Fibroblast of skin of left quadriceps (primary cell): ENCODE results near the gene UQCRHL.
"Not testable (repeated sequence)": the region's sequence is repeated elsewhere in the genome, so short reads cannot be mapped to it uniquely, and the experiment has no call there.

ENCODE experiments used
- DNase-seq, 2 experiments: peaks; one replicate each; pipeline ENCODE4 v3.0.0-alpha.2; 2013; ENCODE audit warnings: low read depth in 2 of 2

UQCRHL gene

DNA sequence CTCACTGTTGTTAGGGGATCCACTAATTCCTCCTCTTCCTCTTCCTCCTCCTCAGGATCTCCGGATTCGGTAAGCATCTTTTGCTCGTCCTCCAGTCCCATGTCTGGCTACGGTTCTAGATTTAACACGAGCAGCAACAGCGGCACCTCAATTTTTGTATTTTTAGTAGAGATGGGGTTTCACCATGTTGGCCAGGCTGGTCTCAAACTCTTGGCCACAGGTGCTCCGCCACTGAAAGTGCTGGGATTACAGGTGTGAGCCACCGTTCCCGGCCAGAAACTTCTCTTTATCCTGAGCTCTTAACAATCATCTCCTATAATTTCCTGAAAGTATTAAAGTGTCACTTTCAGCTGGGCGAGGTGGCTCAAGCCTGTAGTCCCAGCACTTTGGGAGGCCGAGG, at the start of gene UQCRHL:
Gene UQCRHL, minus strand, starts transcription at position 101 of the 400 bp plus-strand sequence. Its CDS starts 0 bp downstream, at position 101.
- not testable (repeated sequence) for DNase-seq

DNA sequence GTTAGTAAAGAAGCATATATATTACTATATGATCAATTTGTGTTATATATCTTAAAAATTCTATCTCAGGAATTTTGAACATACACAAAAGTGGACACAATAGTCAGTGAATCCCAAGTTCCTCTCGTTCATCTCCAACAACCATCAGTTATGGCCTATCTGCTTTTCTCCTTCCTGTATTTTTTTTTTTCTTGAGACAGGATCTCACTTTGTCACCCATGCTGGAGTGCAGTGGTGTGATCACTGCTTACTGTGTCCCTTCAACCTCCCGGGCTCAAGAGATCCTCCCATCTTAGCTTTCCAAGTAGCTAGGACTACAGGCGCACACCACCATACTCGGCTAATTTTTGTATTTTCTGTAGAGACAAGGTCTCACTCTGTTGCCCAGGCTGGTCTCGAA, 49.4 kb upstream of the UQCRHL start:
- DNase-seq, result no peak

DNA sequence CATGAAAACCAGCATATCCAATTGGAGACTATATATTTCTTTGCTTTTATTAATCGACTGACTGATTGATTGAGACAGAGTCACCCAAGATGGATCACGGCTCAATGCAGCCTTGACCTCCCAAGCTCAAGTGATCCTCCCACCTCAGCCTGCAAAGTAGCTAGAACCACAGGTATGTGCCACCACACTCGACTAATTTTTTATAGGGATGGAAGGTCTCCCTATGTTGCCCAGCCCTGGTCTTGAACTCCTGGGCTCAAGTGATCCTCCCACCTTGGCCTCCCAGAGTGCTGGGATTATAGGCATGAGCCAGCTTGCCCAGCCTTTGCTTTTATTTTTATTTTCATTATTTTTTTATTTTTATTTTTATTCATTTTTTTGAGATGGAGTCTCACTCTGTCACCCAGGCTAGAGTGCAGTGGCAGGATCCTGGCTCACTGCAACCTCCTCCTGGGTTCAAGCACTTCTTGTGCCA, 45.4 kb upstream of the UQCRHL start:
- DNase-seq, result no peak

DNA sequence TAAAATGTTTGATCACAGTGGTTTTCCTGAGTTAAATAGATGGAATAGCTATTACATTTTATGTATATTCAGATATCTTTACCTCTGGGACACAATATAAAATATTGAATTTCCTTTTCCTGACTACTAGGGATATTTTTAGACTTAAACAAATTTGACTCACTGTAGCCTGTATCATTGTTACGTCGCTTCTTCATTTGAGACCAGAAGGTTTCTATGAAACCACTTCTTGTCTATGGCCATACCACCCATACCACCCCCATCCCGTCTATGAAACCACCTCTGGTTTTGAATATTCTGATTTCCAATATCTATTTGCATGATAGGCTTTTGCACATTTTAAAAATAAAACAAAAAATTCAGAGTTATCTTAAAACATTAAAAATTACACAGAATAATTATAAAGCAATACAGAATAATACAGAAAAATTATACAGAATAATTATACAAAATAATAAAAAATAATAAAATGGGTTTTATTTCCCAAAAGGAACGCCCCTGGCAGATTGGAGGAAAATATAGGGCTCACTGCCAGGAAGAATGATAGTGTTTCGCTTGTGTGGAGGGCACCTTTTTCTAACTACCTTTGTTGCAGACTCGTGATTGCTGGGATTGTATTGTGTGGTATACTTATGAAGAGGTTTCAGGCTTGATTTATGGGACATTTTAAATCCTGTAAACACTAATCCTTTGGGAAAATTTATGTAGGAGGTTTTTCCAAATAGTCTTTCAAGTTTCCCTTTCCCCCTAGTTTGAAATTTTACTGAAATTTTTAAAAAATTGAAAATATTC, 44.8 kb upstream of the UQCRHL start:
- DNase-seq, result no peak

DNA sequence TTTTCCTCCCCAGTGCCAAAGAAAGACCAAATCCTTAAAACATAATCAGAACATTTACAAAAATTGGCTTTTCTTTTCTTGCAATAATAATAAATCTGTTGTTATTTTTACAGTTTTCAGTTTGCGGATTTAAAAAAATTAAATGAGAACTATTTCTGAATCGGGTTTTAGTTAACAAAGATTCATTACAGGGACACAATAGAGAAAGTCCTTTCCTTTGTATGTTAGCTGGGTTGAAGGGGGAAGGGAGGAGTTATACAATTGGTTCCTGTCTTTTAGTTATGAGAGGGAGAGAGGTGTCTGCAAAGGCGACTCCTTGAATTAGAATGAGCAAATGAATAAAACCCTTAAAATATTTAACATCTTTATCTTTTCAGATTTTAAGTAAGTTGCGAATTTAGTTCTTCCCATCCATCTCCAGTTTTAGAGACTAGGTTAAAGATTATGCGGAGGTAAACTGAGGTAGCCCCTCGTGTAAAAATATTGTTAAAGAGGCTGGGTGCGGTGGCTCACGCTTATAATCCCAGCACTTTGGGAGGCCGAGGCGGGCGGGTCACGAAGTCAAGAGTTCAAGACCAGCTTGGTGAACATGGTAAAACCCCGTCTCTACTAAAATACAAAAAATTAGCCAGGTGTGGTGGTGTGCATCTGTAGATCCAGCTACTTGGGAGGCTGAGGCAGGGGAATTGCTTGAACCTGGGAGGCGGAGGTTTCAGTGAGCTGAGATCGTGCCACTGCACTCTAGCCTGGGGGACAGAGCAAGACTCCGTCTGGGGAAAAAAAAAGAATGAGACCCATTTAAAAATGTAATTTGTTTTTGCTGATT, 44.0 kb upstream of the UQCRHL start:
- no peak for DNase-seq

DNA sequence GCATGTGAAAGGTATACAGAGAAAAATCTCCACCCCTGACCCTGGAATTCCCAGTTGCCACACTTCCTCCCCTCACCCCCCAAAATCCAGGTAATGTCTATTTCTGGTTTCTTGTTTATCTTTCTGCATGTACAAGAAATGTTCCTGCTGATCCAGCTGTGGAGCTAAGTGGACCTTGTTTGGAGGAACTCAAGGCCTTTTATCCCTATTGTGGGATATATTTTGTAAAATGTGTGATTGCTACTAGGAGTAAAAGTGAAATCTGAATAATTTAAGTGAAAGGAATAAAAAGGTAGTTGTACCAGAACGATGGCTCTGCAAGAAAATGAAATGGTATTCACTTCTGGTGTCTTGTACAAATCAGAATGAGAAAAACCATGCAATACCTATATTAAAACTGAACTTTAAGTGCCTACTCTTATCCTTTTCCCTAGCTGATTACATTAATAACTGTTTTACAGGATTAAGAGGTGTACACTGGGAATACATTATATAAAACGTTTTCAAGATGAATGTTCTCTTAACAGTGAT, 43.1 kb upstream of the UQCRHL start:
- DNase-seq, result no peak

DNA sequence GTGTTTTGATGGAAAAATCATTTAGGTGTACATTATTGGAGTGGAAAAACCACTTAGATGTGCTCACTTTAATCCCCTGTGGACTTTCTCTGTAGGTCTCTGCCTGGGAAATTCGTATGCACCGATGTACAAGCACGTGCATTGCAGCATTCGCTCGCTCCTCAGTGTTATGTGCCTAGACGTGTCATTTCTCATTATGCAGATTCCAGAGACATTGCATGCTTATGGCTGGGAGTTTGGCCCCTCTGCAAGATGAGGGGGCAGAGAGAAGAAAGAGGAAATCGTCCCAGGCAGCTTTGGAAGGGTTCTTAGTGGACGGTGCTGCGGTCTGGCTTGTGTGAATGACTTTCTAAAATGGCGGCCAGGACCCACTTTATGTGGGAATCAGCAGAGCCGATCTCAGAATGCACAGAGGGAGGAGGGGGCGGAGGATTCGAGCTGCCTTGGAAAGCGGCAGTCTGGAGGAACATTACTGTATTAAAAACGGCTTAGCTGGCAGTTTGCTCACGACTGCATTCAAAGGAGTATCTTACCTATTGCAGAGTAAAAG, 42.4 kb upstream of the UQCRHL start:
- no peak for DNase-seq

DNA sequence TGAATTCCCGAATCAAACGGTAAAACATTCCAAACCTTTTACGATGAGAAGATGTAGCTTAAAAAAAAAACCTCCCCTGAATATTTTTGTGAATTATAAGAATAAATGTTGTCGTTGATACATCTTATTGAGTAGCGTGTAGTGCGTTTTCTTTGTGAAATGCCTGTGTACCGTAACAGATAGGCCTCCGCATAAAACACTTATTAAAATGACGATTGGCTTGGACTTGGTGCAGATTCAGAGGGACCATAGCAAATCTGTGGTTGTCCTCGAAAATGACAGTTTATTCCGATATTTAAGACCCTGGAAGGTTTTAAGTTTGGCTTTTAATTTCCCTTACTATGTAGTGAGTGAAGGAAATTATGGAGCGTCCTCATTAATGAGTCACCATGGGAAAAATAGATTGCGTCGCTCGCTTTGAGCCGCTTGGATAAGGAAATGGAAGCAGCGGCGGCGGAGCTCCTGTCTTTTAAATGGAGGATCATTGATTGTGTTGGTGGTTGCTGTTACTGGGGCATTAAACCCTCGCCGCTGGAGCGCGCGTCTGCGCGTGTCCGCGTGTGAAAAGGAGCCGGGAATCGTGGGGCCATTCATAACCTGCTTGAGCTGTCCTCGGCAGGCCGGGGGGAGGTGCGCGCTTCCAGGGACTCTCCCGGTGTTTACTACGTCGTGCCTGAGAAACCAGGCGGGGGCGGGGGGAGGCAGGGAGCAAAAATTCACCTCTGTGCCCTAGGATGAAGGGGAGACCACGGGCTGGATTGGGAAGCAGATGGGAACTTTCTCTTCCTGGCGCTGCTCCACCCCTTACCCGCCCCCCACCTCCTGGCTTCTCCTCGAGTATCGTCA, 41.7 kb upstream of the UQCRHL start:
- peak; percentile 67 to 70 for DNase-seq

DNA sequence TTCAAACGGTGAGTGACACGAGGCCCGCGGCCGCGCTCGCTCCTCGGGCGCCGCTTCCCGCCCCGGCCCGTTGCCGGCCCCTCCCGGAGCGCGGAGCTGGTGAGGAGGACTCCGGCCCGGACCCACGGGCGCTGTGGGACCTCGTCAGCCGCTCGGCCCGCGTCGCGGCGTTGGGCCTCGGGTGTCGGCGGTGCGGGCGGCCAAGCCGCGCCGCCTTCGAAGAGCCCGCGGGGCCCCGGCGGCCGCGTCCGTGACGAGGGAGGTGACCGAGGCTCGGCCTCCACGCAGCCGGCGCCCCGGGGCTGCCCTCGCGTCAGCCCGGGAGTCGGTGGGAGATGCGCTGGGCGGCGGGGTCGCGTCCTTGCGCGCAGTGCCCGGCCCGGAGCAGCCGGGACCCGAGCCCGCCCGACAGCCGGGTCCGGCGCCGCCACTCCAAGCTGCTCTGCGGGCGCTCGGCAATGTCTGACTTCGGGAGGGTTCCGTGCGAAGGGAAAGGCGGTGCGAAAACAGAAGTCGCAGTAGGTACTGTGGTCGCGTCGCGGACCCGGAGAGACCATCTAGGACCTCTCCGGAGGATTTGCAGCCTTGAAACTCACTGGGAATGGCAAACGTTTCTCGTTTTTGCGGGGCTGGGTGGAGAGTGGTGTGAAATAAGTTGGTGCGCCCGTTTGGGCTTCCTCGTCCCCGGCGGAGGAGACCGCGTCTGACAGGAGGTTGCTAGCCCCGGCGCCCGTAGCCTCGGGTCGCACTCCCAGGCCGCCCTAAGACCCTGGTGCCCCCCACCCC, 40.9 kb upstream of the UQCRHL start:
- DNase-seq, result no peak

DNA sequence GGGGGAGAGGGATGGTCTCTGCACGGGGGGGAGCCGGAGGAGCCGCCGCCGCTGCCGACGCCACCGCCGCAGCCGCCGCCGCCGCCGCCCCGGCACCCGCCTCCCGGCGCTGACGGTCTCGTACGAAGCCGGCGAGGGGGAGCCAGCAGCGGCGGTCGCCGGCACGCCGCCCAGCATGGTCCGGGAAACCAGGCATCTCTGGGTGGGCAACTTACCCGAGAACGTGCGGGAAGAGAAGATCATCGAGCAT, 40.4 kb upstream of the UQCRHL start:
- DNase-seq, result no peak

DNA sequence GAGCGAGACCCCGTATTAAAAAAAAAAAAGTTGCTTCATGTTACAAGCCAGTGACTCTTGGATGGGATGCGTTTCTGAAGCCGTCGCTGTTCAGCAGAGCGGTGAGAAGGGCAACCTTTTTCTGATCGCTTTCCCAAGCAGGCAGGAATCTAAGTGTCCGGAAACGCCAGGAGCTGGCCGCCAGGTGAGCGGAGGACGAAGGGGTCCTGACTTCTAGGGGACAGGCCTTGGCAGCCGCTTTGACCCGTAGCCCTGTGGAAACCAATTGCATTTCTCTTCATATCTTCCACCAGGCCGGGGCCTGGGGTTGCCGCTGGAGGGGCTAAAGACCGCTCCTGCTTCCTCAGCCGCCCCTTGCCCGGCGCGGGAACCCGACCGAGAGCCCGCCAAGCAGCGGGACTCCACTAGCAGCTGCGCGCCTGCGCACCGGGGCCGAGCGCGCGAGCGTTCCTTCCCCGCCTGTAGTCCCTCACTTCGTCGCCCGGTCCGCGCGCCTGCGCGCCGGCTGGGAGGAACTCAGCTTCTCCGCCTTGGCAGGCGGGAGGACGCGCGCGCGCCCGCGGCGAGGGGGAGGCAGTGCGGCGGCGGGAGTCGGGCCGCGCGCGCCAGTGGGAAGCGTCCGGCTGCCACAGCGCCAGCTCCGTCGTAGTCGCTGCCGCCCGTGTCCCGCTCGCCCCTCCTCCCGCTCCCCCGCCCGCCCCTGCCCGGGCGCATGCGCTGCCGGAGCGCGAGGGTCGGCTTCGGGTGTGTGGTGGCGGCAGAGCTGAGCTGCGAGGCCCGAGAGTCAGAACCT, 39.8 kb upstream of the UQCRHL start, which contains the start of gene SPEN:
Gene SPEN, plus strand, starts transcription at position 608 of the 793 bp plus-strand sequence. CDS start 361 bp downstream, outside the sequence.
- DNase-seq, result peak; percentile 97

DNA sequence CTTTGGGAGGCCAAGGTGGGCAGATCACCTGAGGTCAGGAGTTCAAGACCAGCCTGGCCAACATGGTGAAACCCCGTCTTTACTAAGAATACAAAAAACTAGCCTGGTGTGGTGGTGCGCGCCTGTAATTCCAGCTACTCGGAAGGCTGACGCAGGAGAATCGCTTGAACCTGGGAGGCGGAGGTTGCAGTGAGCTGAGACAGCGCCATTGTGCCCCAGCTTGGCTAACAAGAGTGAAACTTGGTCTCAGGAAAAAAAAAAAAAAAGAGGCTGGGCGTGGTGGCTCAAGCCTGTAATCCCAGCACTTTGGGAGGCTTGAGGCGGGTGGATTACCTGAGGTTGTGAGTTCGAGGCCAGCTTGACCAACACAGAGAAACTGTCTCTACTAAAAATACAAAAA, 38.6 kb upstream of the UQCRHL start:
- not testable (repeated sequence) for DNase-seq

DNA sequence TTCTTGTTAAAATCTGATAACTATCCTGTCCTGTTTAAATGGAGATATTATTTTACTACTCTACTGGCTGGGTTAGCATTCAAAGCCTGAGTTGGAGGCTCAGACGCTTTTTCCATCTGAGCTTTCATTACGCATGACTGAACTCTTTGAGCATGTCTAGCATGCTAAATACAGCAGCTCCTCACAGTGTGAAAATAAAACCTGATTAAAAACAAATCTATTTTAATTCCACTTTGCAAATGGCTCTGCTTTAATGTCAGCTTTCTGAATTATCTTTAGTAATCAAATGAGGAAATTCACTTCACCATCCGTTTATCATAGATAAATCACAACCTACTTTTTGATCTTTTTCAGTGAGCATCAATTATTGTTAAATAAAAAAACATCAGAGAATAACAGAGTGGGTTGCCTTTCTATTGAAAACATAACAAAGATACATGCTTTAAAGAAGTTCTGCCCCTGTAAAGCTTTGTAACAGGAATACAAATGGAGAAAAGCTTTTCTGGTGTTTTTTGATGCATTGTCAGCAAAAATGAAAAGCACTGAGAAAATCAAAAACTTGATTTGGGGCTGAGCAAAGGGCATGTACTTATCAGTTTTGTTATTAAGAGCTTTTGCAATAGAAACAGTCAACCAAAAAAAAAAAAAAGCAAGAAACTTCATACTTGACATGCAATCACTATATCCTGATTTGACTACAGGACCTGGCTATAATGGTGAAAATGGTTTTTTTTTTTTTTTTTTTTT, 36.5 kb upstream of the UQCRHL start:
- DNase-seq, result no peak

DNA sequence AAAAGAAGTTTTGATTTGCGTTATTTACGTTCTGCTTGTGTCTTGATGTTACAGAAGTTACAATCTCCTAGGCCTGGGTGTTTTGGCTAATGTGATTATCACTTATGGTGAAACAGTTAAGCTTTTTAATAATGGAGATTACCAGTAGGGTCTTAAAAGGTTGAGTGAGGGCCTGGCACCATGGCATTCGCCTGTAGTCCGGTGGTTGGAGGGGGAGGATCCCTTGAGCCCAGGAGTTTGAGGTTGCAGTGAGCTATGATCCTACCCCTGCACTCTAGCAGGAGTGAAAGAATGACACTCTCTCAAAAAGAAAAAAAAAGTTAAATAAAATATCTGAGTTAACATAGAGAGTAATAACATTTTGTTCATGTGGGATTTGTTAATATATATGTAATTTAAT, 31.3 kb upstream of the UQCRHL start:
- no peak for DNase-seq

DNA sequence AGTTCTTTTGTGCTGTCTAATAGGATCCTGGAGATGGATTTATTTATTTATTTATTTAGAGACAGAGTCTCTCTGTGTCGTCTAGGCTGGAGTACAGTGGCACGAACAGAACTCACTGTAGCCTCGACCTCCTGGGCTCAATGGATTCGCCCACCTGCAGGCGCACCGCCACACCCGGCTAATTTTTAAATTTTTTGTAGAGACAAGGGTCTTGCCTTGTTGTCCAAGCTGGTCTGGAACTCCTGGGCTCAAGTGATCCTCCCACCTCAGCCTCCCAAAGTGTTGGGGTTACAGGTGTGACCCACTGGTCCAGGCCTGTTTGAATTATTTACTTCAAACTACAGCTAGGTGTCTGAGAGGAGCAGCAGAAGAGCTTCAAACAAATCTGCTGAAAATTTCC, 30.5 kb upstream of the UQCRHL start:
- no peak for DNase-seq

DNA sequence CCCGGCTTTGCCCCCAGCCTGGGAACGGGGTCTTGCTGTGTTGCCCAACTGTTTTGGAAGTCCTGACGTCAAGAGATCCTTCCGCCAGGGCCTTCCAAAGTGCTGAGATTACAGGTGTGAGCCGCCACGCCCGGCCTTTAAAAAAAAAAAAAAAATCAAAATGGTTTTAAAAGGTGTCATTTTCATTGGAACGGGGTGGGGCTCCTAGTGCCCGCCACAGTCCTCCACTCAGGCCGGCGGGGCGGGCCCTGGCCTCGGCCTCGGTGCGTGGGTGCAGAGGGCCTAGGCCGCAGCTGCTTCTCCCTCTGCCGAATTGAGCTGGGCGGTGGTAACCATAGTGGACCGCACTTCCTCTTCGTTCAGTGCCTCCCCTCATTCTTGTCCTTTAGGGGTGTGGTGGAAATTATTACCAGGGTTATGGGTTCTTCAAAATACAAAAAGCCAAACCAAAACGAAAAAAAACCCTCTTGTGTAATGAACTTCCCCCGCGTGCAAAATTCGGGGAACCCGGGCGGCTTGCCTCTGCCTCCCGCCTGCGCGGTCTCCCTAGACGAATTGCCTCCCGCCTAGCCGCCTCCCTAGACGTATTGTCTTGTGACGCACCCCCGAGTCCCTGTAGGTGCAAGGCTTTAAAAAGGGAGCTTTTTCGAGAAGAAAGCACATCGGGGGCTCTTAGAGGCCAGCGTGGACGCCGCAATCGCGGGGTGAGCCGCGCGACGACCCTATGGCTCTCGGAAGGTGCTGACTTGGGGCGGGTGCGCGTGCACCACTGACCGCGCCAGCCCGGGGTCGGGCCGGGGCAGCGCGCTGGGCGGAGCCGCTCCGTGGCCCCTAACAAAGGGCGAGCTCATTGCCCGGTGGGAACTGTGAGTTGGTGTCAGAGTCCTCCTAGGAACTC, 29.6 kb upstream of the UQCRHL start:
- DNase-seq, result no peak

DNA sequence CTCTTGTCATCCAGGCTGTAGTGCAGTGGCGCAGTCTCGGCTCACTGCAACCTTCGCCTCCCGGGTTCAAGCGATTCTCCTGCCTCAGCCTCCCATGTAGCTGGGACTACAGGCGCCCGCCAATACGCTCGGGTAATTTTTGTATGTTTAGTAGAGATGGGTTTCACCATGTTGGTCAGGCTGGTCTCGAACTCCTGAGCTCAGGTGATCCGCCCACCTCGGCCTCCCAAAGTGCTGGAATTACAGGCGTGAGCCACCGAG, 29.0 kb upstream of the UQCRHL start:
- not testable (repeated sequence) for DNase-seq

DNA sequence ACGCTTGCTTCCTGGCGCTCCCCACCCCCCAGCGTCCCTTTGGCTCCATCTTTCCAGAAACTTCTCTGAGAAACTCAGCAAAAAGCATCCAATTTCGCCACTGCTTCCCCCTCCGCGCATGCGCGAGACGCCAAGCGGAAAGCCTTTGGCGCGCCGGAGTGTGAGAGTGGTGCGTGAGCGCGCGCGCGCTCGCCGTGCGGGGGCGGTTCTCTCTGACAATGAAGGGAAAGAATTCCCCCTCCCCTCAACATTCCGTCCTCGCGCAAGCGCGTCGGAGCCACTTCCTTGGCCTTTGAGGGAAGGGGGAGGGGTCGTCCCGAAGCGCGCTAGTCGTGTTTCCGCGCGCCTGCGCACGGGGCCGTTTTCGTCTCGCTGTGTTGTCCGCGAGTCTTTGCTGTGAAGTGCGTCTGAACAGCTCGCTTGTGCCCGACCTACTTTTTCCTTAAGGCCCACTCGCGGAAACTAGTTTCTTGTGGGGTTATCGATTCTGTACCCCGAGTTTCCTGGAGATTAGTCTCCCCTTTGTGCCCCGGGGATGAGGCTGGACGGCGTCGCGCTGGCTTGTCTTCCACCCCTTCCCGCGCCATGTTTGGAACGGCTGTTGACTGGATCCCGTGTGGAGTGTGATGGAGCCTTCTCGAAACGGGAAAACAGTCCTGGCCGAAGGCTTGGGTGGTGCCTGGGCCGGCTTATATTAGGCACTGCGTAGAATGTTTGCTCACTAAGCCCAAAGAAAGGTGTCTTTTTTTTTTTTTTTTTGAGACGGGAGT, 28.5 kb upstream of the UQCRHL start:
- DNase-seq, result peak; percentile 99
